ENCODE data around the gene CASD1.

The CASD1 gene

GRCh38 chr7:94591176-94591575, 81.6 kb downstream of the CASD1 start:
- Mint-ChIP-seq H3K4me1 (no peaks in the 10 kb centered on the region), H3K9me3 (no peaks in the 10 kb centered on the region), H3K4me3 (no peak overlapping the region), H3K27me3 (no peaks in the 10 kb centered on the region), H3K27ac (no peak overlapping the region)
- DNase-seq (no peak), ATAC-seq (no peak)

GRCh38 chr7:94594882-94595281, 85.3 kb downstream of the CASD1 start:
- no peak overlapping the region for H3K4me3 Mint-ChIP-seq
- no peak overlapping the region for H3K27ac Mint-ChIP-seq
- no peak for DNase-seq
- no peaks in the 10 kb centered on the region for H3K4me1 Mint-ChIP-seq
- H3K27me3 Mint-ChIP-seq: no peaks in the 10 kb centered on the region
- no peaks in the 10 kb centered on the region for H3K9me3 Mint-ChIP-seq
- ATAC-seq: no peak

- Mint-ChIP-seq H3K27ac (no peak overlapping the region), H3K9me3 (no peaks in the 10 kb centered on the region), H3K27me3 (no peaks in the 10 kb centered on the region), H3K4me3 (no peak overlapping the region), H3K4me1 (no peaks in the 10 kb centered on the region)
- ATAC-seq (no peak), DNase-seq (no peak)
These were observed 86.1 kb downstream of the CASD1 start for GRCh38 chr7:94595717-94596116.

DNA sequence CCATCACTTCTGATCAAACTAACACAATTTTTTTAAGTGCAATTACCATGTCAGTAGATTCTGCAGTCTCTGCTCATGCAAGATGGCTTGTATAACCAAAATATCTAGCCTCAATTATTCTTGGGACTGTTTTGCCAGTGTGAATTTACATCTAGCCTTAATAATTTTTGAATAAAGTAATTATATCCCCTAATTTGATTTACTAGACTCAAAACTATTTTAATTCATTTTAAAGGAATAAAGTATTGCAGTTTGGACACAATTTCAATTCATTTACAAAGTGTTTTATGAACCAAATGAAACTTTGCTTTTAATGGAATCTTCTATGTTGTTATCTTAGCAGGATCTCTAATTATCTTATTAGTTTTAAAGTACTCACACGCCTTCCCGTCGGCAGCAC, 90.7 kb downstream of the CASD1 start:
- H3K9me3 Mint-ChIP-seq: peaks cover 0 to 1% of the 10 kb centered on the region in 2 donors

GRCh38 chr7:94602181-94602580, 92.6 kb downstream of the CASD1 start:
- H3K27ac Mint-ChIP-seq: no peak overlapping the region
- no peak for ATAC-seq
- H3K27me3 Mint-ChIP-seq: no peaks in the 10 kb centered on the region
- no peak for DNase-seq
- peaks cover 10 to 12% of the 10 kb centered on the region in 2 donors for H3K9me3 Mint-ChIP-seq
- H3K4me1 Mint-ChIP-seq: no peaks in the 10 kb centered on the region
- no peak overlapping the region for H3K4me3 Mint-ChIP-seq

More for the DNA sequence above, 90.7 kb downstream of the CASD1 start:
- H3K4me3 Mint-ChIP-seq: no peak overlapping the region
- H3K27me3 Mint-ChIP-seq: no peaks in the 10 kb centered on the region
- no peaks in the 10 kb centered on the region for H3K4me1 Mint-ChIP-seq
- ATAC-seq (no peak), DNase-seq (no peak)
- H3K27ac Mint-ChIP-seq: no peak overlapping the region

GRCh38 chr7:94605031-94605430, 95.4 kb downstream of the CASD1 start:
- no peak for DNase-seq
- no peak for ATAC-seq
- Mint-ChIP-seq H3K27me3 (no peaks in the 10 kb centered on the region), H3K9me3 (peaks cover 15 to 29% of the 10 kb centered on the region in 2 donors), H3K4me1 (no peaks in the 10 kb centered on the region), H3K4me3 (no peak overlapping the region), H3K27ac (no peak overlapping the region)

Data from stimulated activated naive CD8-positive, alpha-beta T cell treated with anti-CD3 and anti-CD28 coated beads, Interleukin-15, amount 100 ng/mL, for 72 hours (primary cell).